Measurements from ENCODE around the gene ZNF576. TPM values are rescaled to one million over a fixed set of nuclear protein-coding genes. Genes with fewer than 3 reads are reported as not detected.
A peak's percentile ranks its signal among the peaks of the same experiment; 100 is the strongest.
"Not testable (repeated sequence)": the region's sequence is repeated elsewhere in the genome, so short reads cannot be mapped to it uniquely, and the experiment has no call there.

Gene ZNF576
- total RNA-seq, 1 donor from 2014 or later, result 9.3 TPM

DNA sequence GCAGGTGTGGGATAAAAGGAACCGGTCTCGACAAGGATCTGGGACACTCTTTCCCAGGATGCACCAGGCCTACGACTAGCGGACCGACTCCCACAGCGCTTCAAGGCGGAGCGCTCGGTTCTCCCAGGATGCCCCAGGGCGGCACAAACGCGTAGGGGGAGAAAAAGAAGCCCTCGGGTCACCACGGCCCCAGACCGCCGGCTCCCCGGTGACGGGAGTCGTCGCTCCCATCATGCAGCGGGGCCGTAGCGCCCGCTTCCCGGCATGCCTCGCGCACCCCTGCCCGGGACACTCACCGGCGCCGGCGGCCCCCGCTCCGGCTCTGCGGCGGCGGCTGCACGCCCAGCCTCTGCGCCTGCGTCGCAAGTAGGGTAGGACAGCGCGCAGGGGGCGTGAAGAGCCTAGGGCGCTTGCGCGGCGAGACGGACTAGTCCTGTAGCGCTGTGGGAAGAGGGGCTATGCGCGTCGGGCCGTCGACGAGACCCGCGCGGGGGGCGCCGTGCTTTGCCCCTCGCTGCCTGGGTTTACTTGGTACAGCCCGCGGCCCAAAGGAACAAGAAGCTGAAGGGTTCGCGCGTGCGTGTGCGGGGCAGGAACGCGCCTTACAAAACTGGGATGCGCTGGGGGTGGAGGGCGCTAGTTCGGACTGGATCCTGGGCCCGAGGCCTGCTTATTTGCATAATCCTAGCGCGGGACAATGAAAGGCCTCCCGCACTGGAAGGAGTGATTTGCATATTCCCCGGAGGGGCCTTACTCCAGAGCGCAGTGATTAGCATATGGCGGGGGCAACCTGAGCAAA, 23.1 kb downstream of the ZNF576 start, which contains the start of gene ZNF428:
TSS of gene ZNF428 (minus strand) at position 368 of the 799 bp plus-strand sequence. CDS start 5,325 bp downstream, outside the sequence.
- DNase-seq (ENCODE audit: missing footprints) (peak; percentile 94), ATAC-seq (peak; percentile 96)
- intact Hi-C loops (cut with DNase I), result loop anchor here (1.0 kb wide), 1 partner anchor 23 kb away; the partner anchor contains the start of genes IRGQ and ZNF576

DNA sequence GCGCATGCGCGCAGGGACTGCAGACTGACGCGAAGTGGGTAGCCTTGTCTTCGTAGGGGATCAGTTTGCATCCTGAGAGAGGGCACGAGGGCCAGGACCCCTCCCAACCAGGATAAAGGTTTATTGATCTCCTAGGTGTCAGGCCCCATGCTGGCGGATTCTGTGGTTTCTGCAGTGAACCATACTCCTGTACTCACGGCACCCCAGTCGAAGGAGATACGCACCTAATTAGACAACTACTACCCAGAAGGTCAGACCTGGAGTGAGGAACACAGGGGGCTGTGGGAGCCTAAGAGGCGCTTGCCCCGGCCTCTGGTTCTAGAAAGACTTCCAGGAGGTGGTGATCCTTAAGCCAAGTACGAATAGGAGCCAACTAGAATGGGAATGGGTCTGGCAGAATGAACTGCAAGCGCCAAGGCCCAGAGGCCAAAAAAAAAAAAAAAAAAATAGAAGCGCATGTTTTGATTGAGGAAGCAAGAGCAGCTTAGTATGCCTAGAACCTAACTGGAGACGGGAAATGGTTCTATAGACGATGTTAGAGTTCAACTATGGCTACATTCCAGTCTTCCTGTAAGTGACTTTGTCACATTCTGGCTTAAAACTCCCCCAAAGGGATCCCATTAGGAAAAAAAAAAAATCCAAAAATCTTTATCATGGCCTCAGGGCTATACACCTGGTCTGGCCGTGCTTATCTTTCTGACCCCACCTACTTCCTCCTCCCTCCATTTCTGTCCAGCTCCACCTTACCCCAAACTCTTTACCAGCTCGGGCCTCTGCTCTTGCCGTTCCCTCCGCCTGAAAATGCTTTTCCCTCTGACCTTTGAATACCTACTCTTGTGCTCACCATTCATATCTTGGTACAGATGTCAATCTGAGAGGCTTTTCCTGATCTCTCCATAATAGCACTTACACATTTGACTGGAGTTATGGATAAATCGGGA, 23.9 kb downstream of the ZNF576 start:
- DNase-seq (ENCODE audit: missing footprints) (peak; percentile 94), ATAC-seq (no peak)
- intact Hi-C loops (cut with DNase I), result no loop called here

DNA sequence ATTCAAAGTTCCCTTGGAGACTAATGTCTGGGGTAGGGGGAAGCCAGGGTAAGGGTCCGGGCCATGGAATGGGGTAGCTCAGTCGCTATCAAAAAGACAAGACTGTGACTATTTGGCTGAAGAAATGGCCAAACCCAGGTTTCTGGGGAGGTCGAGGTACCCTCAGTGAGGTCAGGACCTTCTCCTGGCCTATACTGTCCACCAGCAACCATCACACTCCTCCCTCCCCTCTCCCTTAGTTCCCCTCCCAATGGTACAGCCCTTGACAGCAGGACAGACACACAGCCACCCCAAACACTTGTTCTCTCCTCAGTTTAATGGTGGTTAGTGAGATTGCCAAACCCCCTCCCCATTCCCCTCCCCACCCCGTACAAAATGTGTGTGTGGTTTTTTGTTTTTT, 25.7 kb downstream of the ZNF576 start:
- ATAC-seq, result no peak
- intact Hi-C loops (cut with DNase I), result no loop called here
- no peak for DNase-seq (ENCODE audit: missing footprints)

DNA sequence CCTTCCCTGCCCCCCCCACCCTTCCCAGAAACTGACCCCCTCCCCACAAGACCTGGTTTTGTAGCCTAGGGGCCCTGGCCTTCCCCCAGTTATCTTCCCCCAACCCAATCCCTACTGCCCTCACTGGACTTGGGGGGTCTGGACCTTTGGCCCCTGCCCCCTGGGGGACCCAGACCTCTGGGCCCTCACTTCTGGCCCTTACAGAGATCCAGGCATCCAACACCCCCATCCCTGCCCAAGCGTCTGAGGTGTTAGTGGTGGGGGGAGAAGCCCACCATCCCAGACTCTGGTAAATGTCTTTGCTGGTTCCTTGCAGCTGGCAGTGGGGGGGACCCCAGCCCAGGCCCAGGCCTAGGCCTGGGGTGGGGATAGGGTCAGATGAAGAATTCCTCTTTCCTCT, 26.6 kb downstream of the ZNF576 start:
- intact Hi-C loops (cut with DNase I), result no loop called here
- no peak for ATAC-seq
- no peak for DNase-seq (ENCODE audit: missing footprints)

DNA sequence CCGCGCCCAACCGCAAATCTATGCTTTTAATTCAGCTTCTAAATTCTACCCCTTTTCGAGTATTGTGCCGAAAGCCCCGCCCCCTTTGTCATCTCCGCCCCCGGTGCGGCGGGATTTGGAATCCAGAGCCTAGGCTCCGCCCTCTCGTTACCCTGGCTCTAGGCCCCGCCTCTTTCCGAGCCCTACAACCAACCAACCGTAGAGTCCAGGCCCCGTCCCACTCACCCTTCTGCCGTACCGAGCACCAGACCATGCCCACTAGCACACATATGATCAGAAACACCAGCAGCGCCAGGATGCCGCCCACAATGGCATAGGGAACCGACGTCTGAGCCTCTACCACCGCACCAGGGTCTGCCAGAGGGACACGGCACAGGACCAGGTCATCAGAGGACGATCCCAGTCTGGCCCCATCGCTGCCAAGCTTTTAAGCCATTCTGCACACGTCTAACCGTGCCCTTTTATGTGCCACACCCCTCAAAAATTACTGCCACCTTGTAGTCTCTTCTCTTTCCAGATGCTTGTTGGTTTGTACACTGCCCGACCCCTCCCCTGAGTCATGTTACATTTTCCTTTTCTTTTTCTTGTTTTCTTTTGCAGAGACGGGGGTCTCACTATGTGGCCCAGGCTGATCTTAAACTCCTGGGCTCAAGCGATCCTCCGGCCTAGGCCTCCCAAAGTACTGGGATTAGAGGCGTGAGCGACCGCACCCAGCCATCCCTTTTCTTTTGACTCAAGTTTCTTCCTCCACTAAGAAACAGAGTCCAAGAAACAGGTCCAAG, 27.7 kb downstream of the ZNF576 start:
- no peak for ATAC-seq
- intact Hi-C loops (cut with DNase I), result no loop called here
- no peak for DNase-seq (ENCODE audit: missing footprints)

DNA sequence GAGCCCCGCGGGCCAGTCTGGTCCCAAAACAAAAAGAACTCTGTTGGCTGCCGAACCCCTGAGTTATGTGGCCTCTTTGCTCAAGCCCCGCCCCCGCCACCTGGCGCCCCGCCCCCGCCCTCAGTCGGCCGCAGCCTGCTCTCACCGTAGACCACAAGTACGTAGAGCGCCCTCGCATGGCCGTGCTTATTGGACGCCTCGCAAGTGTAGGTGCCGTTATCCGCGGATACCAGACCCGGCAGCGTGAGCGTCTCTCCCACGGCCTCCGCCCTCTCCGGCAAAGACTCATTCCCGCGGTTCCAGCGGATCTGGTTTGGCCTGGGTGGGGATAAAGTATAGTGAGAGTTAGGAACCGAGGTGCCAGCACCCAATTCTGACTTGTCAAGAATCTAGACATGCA, 28.5 kb downstream of the ZNF576 start:
- no peak for ATAC-seq
- DNase-seq (ENCODE audit: missing footprints), result peak; percentile 83
- intact Hi-C loops (cut with DNase I), result no loop called here

DNA sequence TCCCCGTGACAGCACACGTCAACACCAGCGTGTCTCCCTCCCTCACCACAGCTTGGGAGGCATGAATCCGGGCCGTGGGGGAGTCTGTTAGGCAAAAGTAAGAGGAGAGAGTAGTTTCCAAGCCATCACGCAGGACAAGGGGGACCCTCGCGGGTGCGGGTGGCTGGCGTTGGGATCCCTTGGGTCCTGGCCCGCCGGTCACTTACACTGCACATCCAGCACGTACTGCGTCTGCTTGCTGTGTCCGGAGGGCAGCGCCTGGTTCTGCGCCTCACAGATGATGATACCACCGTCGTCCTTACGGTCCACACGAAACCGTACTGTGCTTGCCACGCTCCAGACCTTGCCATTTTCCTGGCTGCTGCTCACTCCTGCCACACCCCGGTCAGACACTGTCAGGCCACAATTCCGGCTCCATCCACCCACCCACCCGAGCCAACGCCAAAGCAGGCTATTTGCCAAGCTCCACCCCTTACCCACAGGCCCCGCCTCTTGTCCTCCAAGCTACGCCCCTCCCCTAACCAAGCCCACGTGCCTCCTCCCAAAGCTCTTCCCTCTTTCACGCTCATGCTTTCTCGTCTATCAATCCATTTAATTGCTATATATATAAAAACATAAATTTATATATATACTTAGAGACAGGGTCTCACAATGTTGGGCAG, 29.7 kb downstream of the ZNF576 start:
- ATAC-seq, result no peak
- intact Hi-C loops (cut with DNase I), result no loop called here
- no peak for DNase-seq (ENCODE audit: missing footprints)

DNA sequence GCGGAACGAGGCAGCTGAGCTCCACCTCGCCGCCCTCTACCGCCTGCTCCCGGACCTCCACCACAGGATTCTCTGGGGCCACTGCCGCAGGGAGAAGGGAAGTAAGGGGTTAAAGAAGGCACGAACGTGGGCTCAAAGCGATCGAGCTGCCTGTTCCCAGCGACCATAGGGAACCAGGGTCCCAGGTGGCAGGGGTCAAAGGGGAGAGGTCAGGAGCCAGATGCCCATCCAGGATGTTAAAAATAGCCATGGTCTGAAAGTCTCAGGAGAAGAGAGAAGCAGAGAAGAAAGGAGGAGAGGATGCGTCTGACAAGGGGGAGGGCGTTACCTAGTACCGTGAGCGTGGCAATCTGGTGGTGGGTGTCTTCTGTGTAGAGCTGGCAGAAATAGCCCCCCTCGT, 30.4 kb downstream of the ZNF576 start:
- intact Hi-C loops (cut with DNase I), result no loop called here
- ATAC-seq (no peak), DNase-seq (ENCODE audit: missing footprints) (no peak)

DNA sequence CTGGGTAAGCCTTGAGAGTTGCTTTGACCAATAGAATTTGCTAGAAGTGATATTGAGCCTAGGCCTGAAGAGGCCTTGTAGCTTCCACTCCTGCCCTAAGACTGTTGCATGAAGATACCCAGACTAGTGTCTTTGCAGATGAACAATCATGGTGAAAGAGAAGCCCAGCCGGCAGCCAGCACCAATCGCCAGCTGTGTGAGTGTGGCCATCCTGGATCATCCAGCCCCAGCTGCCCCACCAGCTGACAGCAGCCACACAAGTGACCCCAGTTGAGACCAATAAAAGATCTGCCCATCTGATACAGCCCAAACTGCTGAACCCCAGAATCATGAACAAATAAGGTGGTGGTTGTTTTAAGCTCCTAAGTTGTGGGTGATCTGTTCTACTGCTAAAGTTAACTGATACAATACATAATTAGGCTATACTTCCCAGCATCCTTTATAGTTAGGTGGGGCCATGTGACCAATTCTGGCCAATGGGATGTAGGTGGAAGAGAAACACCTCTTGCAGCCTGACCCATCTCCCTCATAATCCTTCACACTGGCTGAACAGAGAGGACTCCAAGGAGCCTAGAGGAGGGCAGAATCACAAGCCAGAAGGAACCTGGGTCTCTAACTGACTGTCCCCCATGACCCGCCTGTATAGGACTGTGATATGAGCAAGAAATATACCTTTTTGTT, 32.4 kb downstream of the ZNF576 start:
- ATAC-seq, result no peak
- intact Hi-C loops (cut with DNase I), result no loop called here
- DNase-seq (ENCODE audit: missing footprints), result no peak

DNA sequence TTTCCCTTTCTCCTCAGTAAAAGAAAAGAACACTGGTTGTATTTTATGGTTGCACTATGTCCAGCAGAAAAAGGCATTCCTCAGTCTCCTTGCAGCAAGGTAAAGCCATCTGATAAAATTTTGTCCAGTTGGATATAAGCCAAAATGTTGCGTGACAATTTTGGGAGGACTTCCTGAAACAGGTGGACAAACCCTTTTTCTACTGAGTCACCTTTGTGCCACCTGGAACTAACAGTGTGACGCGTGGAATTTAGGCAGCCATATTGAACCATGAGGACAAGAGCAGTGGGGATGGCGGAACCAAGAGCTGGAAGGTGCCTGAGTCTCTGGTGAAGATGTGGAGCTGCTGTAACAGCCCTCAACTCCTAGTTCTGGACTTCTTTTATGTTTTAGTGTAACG, 35.1 kb downstream of the ZNF576 start:
- ATAC-seq, result no peak
- no peak for DNase-seq (ENCODE audit: missing footprints)
- intact Hi-C loops (cut with DNase I), result no loop called here

DNA sequence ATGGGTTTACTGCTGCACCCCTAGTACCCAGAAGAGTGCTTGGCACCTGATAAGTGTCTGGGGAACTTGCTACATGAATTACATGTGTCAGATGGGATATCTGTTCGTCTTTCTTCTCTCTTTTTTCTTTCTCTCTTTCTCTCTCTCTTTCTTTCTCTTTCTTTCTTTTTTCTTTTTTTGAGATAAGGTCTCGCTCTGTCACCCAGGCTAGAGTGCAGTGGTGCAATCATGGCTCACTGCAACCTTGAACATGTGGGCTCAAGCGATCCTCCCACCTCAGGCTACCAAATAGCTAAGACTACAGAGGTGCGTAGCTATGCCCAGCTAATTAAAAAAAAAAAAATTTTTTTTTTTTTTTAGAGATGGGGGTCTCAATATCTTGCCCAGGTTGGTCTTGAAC, 37.1 kb downstream of the ZNF576 start:
- intact Hi-C loops (cut with DNase I), result no loop called here

DNA sequence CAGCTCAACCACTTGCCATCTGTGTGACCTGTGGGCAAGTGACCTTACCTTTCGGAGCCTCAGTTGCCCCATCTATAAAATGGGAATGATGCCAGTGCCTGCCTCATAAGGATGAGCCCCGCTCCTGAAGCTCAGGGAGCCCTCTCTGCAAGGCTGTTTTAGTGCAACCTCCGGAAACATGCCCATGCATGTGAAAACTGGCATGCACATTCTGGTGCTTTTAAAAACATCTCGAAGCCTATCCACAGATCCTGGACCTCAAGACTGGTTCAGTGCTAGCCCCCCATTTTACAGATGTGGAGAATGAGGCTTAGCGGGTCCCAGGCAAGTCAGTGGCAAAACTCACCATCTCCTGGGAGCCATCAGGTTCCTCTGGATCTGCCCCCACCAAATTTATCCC, 37.7 kb downstream of the ZNF576 start:
- DNase-seq (ENCODE audit: missing footprints) (no peak), ATAC-seq (no peak)
- intact Hi-C loops (cut with DNase I), result no loop called here

More for the DNA sequence above, 37.1 kb downstream of the ZNF576 start:
- DNase-seq (ENCODE audit: missing footprints) (no peak), ATAC-seq (no peak)

DNA sequence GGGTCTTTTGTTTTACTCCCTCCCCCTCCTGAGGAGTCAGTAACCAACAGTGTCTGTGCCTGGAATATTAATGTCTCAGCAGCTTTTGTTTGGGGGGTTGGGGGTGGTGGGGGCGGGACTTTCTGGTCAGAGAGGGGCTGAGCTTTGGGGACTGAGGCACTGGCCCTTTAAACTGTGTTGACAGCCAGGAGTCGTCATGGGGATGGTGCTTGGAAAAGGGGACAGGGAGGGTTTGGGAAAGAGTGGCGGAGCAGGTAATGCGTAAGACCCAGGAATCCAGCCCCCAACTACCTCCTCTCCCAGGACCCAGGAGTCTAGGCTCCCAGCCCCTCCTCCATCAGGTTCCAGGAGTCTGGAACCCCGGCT, 38.1 kb downstream of the ZNF576 start:
- intact Hi-C loops (cut with DNase I), result no loop called here
- ATAC-seq, result no peak
- DNase-seq (ENCODE audit: missing footprints), result no peak

DNA sequence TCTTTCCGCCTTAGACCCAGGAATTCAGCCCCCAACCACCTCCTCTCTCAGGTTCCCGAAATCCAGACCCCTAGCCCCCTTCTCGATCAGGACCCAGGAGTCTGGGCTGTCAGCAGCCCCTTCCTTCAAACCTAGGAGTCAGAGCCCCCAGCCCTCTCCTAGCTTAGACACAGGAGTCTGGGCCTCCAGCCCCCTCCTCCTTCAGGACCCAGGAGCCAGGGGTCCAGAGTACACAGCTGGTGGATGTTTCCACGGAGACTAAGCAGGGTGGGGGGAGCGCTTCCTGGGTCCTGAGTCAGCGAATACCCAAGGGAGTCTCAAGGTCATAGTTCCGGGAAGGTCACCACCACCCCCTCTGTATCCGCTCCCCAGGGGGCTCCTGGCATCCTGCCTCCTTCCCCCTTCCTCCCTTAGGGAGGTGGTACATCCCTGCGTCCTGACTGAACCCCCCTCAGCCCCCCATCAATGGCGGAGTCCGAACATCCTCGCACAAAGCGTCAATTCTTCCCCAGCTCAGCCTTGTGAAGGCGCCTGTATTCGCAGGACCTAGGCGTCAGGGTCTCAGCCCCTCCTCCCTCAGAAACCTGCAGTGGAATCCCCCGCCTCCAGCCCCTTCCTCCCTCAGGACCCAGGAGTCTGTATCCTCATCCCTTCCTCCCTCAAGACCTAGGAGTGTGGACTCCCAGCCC, 38.6 kb downstream of the ZNF576 start:
- DNase-seq (ENCODE audit: missing footprints), result no peak
- no peak for ATAC-seq
- intact Hi-C loops (cut with DNase I), result no loop called here

DNA sequence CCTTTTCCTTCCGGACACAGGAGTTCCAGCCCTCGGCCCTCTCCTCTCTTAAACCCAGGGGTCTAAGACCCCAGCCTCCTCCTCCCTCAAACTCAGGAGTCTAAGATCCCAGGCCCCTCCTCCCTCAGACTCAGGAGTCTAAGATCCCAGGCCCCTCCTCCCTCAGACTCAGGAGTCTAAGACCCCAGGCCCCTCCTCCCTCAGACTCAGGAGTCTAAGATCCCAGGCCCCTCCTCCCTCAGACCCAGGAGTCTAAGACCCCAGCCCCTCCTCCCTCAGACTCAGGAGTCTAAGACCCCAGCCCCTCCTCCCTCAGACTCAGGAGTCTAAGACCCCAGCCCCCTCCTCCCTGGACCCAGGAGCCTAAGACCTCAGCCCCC, 39.2 kb downstream of the ZNF576 start:
- ATAC-seq; DNase-seq (ENCODE audit: missing footprints); intact Hi-C loops (cut with DNase I): not testable (repeated sequence)

DNA sequence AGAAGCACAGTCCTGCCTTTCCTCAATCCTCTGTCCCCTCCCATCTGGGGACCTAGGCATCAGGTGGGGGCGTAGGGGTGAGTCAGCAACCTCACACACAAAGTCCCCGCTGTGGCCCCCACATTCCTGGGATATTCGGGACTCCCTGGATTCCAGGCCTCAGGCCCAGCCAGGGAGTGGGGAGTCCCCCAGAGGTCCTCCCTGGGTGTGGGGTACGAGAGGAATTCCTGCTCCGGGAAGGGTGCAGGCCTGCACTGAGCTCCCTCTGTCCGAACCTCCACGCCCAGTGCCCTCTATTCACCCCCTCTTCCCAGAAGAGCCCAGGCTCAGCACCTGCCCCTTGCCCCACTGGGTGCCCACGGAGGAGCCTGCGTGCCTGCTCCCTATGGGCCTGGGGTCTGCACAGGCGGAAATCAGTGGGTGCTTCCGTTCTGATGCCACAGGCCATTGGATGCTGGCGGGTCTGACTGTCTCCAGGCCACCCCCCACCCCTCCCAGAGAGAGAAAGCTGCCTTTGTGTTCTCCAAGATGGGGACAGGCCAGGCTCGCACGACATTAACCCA, 39.8 kb downstream of the ZNF576 start:
- DNase-seq (ENCODE audit: missing footprints) (no peak), ATAC-seq (no peak)
- intact Hi-C loops (cut with DNase I), result no loop called here
